HepG2 (cell line): ENCODE data around the gene EEIG1. TPM values are rescaled to one million over a fixed set of nuclear protein-coding genes. Genes with fewer than 3 reads are reported as not detected.

Source experiments
- ARID2 ChIP-seq: sonication (generic); formaldehyde crosslinking; IDR thresholded peaks from 2 replicates; pipeline ENCODE4 v1.8.1; 2022; ENCODE audit warnings: mild to moderate bottlenecking, missing genetic modification reagents, borderline replicate concordance
- CENPBD1 ChIP-seq: sonication (generic); formaldehyde crosslinking; IDR thresholded peaks from 2 replicates; pipeline ENCODE4 v1.8.0; 2022; ENCODE audit warnings: missing genetic modification reagents, low read depth, mild to moderate bottlenecking, borderline replicate concordance
- CREM ChIP-seq, 2 experiments: sonication (generic) in 1 of 2; formaldehyde crosslinking in 1 of 2; IDR thresholded peaks; 2 replicates each; pipeline versions ENCODE4 v1.4.0 to v1.6.1; 2016 to 2020; ENCODE audit warnings: antibody characterized with exemption in 1 of 2, mild to moderate bottlenecking in 1 of 2, missing genetic modification reagents in 1 of 2
- CSRNP1 ChIP-seq: sonication (generic); formaldehyde crosslinking; IDR thresholded peaks from 2 replicates; pipeline ENCODE4 v1.8.1; 2023; ENCODE audit warnings: mild to moderate bottlenecking, missing genetic modification reagents
- FOXM1 ChIP-seq: sonication (generic); formaldehyde crosslinking; IDR thresholded peaks from 2 replicates; pipeline ENCODE4 v1.5.0; 2020; ENCODE audit warnings: missing genetic modification reagents
- HMG20B ChIP-seq: conservative IDR thresholded peaks from 2 replicates; pipeline ENCODE4 v1.6.1; 2016; ENCODE audit warnings: missing genetic modification reagents, missing compliant biosample characterization
- HOXA7 ChIP-seq: sonication (generic); formaldehyde crosslinking; IDR thresholded peaks from 2 replicates; pipeline ENCODE4 v1.8.1; 2022; ENCODE audit warnings: mild to moderate bottlenecking, missing genetic modification reagents, moderate library complexity
- KAT2B ChIP-seq: fragments of 150-350 bp; IDR thresholded peaks from 2 replicates; pipeline ENCODE4 v1.6.1; 2014; ENCODE audit warnings: low read depth, low read length, borderline replicate concordance
- KLF13 ChIP-seq: sonication (generic); formaldehyde crosslinking; IDR thresholded peaks from 2 replicates; pipeline ENCODE4 v1.4.0; 2020; ENCODE audit warnings: mild to moderate bottlenecking, missing genetic modification reagents
- MAFK ChIP-seq, 2 experiments: IDR thresholded peaks in 1 of 2; conservative IDR thresholded peaks in 1 of 2; 2 replicates each; pipeline ENCODE4 v1.6.1; 2011; ENCODE audit warnings: improper control_type of control experiment in 2 of 2, low read length in 2 of 2
- MIXL1 ChIP-seq: IDR thresholded peaks from 2 replicates; pipeline ENCODE4 v1.6.1; 2016
- MTA1 ChIP-seq: sonication (generic); formaldehyde crosslinking; IDR thresholded peaks from 2 replicates; pipeline ENCODE4 v1.4.0; 2020; ENCODE audit warnings: missing genetic modification reagents, mild to moderate bottlenecking, borderline replicate concordance
- NR2F1 ChIP-seq, 2 experiments: fragments of 450-650 bp in 1 of 2; formaldehyde crosslinking in 1 of 2; IDR thresholded peaks; 2 replicates each; pipeline versions ENCODE4 v1.5.0 to v1.6.1; 2016 to 2020; ENCODE audit warnings: mild to moderate bottlenecking in 1 of 2, missing compliant biosample characterization in 1 of 2, missing genetic modification reagents in 1 of 2, moderate library complexity in 1 of 2
- NR2F6 ChIP-seq, 2 experiments: IDR thresholded peaks; 2 replicates each; pipeline ENCODE4 v1.6.1; 2016; ENCODE audit warnings: antibody characterized with exemption in 1 of 2, mild to moderate bottlenecking in 1 of 2
- PCBP2 ChIP-seq: fragments of 200-400 bp; formaldehyde crosslinking; optimal IDR thresholded peaks from 2 replicates; pipeline ENCODE3; 2018; ENCODE audit warnings: low read length, low read depth; ENCODE audit not compliant: poor library complexity, severe bottlenecking
- REXO4 ChIP-seq: sonication (generic); formaldehyde crosslinking; IDR thresholded peaks from 2 replicates; pipeline ENCODE4 v1.8.0; 2022; ENCODE audit warnings: missing genetic modification reagents, mild to moderate bottlenecking, borderline replicate concordance
- SP5 ChIP-seq: IDR thresholded peaks from 2 replicates; pipeline ENCODE4 v1.6.1; 2016; ENCODE audit warnings: low read depth, borderline replicate concordance
- ZIK1 ChIP-seq: sonication (generic); formaldehyde crosslinking; IDR thresholded peaks from 2 replicates; pipeline ENCODE4 v1.5.0; 2020; ENCODE audit warnings: mild to moderate bottlenecking, low read depth, missing genetic modification reagents, borderline replicate concordance
- ZNF296 ChIP-seq: sonication (generic); formaldehyde crosslinking; conservative IDR thresholded peaks from 2 replicates; pipeline ENCODE4 v1.5.0; 2020; ENCODE audit warnings: mild to moderate bottlenecking, missing genetic modification reagents
- ZNF430 ChIP-seq: sonication (generic); formaldehyde crosslinking; IDR thresholded peaks from 2 replicates; pipeline ENCODE4 v1.9.0; 2021; ENCODE audit warnings: mild to moderate bottlenecking, missing genetic modification reagents
- ZNF580 ChIP-seq: IDR thresholded peaks from 2 replicates; pipeline ENCODE4 v1.6.1; 2016; ENCODE audit warnings: low read depth, borderline replicate concordance
- ZNF616 ChIP-seq: sonication (generic); formaldehyde crosslinking; IDR thresholded peaks from 2 replicates; pipeline ENCODE4 v1.5.0; 2020; ENCODE audit warnings: low read depth, mild to moderate bottlenecking, missing genetic modification reagents
- ZNF672 ChIP-seq: sonication (generic); formaldehyde crosslinking; IDR thresholded peaks from 2 replicates; pipeline ENCODE4 v1.8.1; 2022; ENCODE audit warnings: missing genetic modification reagents
- ZNF713 ChIP-seq: sonication (generic); formaldehyde crosslinking; IDR thresholded peaks from 2 replicates; pipeline ENCODE4 v1.4.0; 2020; ENCODE audit warnings: mild to moderate bottlenecking, missing genetic modification reagents
- ZNF775 ChIP-seq: sonication (generic); formaldehyde crosslinking; IDR thresholded peaks from 2 replicates; pipeline ENCODE4 v1.4.0; 2020; ENCODE audit warnings: missing genetic modification reagents, mild to moderate bottlenecking, moderate library complexity, borderline replicate concordance
- ZUFSP ChIP-seq: sonication (generic); formaldehyde crosslinking; IDR thresholded peaks from 2 replicates; pipeline ENCODE4 v1.9.0; 2021; ENCODE audit warnings: missing genetic modification reagents, mild to moderate bottlenecking, borderline replicate concordance
- polyA plus RNA-seq, 8 experiments: library from polyadenylated mRNA; depleted of rRNA in 3 of 8; stranded (reverse) in 7 of 8; unstranded in 1 of 8; fragments of >200 nt; fragmentation: Illumina TruSeq in 4 of 8; extraction: Trizol in 4 of 8; gene quantifications; 2 replicates each; pipeline versions ENCODE4 v1.2.1 to v1.2.3, GENCODE V29; 2011 to 2016; ENCODE audit warnings: low read depth in 4 of 8, missing spikeins in 1 of 8, mixed read lengths in 1 of 8; ENCODE audit not compliant: insufficient read depth in 1 of 8
- total RNA-seq, 5 experiments: library from RNA; depleted of rRNA; stranded (reverse); fragments of >200 nt; fragmentation: Illumina TruSeq; extraction: Trizol; gene quantifications; 2 replicates each; pipeline ENCODE4 v1.2.3, GENCODE V29; 2016; ENCODE audit warnings: low read depth in 1 of 5

Gene EEIG1
- total and polyA plus RNA-seq, 2 of the 13 experiments (the other 11 are each of a cell fraction or from before 2014, with no cell fraction given) = 16.6 to 25.2 TPM

GRCh38 chr9:127931092-127931881, 49.5 kb downstream of the EEIG1 start (continued):
- TF ChIP-seq ZNF430 = peak; percentile 12; the same call in 1 of the 2 replicates
- no peak for TF ChIP-seq REXO4
- TF ChIP-seq ZNF580 (CRISPR knock-in tag) = no peak
- TF ChIP-seq FOXM1 (CRISPR knock-in tag) = no peak
- 0 out of 2 replicates have a peak, but pooled peaks have one; percentile 36 for TF ChIP-seq MTA1 (CRISPR knock-in tag)
- no peak for TF ChIP-seq CENPBD1 (CRISPR knock-in tag)
- no peak for TF ChIP-seq ZNF775 (CRISPR knock-in tag)
- no peak for TF ChIP-seq HMG20B
- peak; percentile 61; the same call in 1 of the 2 replicates for TF ChIP-seq ZUFSP
- no peak for TF ChIP-seq CSRNP1 (CRISPR knock-in tag)
- peak; percentile 36 for TF ChIP-seq PCBP2
- TF ChIP-seq NR2F6 (IDR thresholded peaks at IDR 0.05) = 0 out of 2 replicates have a peak, but pooled peaks have one; percentile 22
- TF ChIP-seq NR2F6 (CRISPR knock-in tag; IDR thresholded peaks at IDR 0.05) = no peak
- TF ChIP-seq NR2F1 (CRISPR knock-in tag; IDR thresholded peaks at IDR 0.05) = no peak
- no peak for TF ChIP-seq CREM (IDR thresholded peaks at IDR 0.05)
- no peak for TF ChIP-seq CREM (CRISPR knock-in tag; IDR thresholded peaks at IDR 0.05)
- TF ChIP-seq KLF13 (CRISPR knock-in tag) = no peak
- no peak for TF ChIP-seq ZNF296 (CRISPR knock-in tag)
- no peak for TF ChIP-seq ZNF672 (CRISPR knock-in tag)
- TF ChIP-seq ZNF713 (CRISPR knock-in tag) = no peak
- TF ChIP-seq ZNF616 (CRISPR knock-in tag) = no peak
- TF ChIP-seq KAT2B = no peak
- no peak for TF ChIP-seq SP5 (CRISPR knock-in tag)
- no peak for TF ChIP-seq MIXL1
- no peak for TF ChIP-seq MAFK (conservative IDR thresholded peaks at IDR 0.05 in 1 of 2, IDR thresholded peaks at IDR 0.05 in 1 of 2; ENCODE audit: low read length in 2 of 2)
- no peak for TF ChIP-seq HOXA7 (CRISPR knock-in tag)
- no peak for TF ChIP-seq ARID2
- TF ChIP-seq ZIK1 (CRISPR knock-in tag) = no peak
